ENCODE data around the gene MYO9B. TPM values are rescaled to one million over a fixed set of nuclear protein-coding genes. Genes with fewer than 3 reads are reported as not detected.
A peak's percentile ranks its signal among the peaks of the same experiment; 100 is the strongest.

MYO9B gene
- total and polyA plus RNA-seq, 2 of the 13 experiments (the other 11 are each of a cell fraction or from before 2014, with no cell fraction given), result 18.0 to 18.3 TPM

DNA sequence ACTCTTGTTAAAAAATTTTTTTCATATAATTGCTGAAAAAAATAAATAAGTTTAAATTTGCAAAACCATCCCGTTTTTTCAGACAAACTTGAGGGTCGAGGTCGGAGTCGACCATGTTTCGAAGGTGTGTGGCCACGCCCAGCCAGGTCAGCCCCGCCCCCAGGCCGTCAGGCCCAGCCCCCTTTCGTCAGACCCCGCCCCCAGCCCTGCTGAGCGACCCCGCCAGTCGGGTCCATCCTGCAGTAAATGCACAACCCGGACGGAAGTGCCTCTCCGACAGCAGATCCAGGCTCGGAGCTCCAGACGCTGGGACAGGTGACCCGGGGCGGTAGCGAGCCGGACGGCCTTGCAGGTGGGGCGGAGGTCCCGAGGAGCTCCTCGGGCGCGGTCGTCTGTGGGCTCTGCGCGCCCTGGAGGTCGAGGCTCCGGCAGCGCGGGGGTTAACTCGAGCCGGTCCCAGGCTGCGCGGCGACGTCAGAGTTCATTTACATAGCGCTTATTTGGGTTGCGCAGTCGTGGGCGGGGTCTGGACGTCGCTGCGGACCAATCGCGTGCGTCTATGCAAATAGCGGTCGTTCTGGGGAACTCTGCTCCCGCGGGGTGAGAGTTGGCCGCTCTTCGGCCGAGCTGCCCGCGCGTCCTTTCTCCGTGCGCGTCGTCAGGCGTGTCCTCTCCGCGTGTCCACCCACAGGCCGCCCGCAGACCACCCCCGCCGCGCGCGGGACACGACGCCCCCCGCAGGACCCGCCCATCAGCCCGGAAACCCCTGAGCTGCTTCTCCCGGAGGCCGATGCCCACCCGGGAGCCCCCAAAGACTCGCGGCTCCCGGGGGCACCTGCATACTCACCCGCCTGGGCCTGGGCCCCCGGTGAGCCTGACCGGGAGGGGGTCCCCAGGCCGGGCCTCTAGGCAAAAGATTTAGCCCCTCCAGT is 150.7 kb downstream of the MYO9B start, which contains the start of gene OCEL1 (continued):
- TF ChIP-seq, protein P1, sequence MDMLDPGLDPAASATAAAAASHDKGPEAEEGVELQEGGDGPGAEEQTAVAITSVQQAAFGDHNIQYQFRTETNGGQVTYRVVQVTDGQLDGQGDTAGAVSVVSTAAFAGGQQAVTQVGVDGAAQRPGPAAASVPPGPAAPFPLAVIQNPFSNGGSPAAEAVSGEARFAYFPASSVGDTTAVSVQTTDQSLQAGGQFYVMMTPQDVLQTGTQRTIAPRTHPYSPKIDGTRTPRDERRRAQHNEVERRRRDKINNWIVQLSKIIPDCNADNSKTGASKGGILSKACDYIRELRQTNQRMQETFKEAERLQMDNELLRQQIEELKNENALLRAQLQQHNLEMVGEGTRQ (IDR thresholded peaks at IDR 0.05; ENCODE audit: low read depth, low read length), result no peak
- TF ChIP-seq, protein P1 (CRISPR knock-in tag; IDR thresholded peaks at IDR 0.05; ENCODE audit: borderline replicate concordance), result no peak; the same call in 1 of the 2 replicates
- TF ChIP-seq, protein P2, sequence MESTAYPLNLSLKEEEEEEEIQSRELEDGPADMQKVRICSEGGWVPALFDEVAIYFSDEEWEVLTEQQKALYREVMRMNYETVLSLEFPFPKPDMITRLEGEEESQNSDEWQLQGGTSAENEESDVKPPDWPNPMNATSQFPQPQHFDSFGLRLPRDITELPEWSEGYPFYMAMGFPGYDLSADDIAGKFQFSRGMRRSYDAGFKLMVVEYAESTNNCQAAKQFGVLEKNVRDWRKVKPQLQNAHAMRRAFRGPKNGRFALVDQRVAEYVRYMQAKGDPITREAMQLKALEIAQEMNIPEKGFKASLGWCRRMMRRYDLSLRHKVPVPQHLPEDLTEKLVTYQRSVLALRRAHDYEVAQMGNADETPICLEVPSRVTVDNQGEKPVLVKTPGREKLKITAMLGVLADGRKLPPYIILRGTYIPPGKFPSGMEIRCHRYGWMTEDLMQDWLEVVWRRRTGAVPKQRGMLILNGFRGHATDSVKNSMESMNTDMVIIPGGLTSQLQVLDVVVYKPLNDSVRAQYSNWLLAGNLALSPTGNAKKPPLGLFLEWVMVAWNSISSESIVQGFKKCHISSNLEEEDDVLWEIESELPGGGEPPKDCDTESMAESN (CRISPR knock-in tag; conservative IDR thresholded peaks at IDR 0.05), result peak; percentile 68; the same call in 1 of the 2 replicates
- TF ChIP-seq, protein P3, sequence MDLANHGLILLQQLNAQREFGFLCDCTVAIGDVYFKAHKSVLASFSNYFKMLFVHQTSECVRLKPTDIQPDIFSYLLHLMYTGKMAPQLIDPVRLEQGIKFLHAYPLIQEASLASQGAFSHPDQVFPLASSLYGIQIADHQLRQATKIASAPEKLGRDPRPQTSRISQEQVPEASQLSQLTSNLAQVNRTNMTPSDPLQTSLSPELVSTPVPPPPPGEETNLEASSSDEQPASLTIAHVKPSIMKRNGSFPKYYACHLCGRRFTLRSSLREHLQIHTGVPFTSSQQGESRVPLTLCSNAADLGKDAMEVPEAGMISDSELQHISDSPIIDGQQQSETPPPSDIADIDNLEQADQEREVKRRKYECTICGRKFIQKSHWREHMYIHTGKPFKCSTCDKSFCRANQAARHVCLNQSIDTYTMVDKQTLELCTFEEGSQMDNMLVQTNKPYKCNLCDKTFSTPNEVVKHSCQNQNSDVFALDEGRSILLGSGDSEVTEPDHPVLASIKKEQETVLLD (CRISPR knock-in tag; IDR thresholded peaks at IDR 0.05; ENCODE audit: low read depth), result peak; percentile 50; the same call in 1 of the 2 replicates
- TF ChIP-seq, protein P4, sequence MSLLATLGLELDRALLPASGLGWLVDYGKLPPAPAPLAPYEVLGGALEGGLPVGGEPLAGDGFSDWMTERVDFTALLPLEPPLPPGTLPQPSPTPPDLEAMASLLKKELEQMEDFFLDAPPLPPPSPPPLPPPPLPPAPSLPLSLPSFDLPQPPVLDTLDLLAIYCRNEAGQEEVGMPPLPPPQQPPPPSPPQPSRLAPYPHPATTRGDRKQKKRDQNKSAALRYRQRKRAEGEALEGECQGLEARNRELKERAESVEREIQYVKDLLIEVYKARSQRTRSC (CRISPR knock-in tag; IDR thresholded peaks at IDR 0.05; ENCODE audit: low read depth), result no peak
- TF ChIP-seq, protein P5, sequence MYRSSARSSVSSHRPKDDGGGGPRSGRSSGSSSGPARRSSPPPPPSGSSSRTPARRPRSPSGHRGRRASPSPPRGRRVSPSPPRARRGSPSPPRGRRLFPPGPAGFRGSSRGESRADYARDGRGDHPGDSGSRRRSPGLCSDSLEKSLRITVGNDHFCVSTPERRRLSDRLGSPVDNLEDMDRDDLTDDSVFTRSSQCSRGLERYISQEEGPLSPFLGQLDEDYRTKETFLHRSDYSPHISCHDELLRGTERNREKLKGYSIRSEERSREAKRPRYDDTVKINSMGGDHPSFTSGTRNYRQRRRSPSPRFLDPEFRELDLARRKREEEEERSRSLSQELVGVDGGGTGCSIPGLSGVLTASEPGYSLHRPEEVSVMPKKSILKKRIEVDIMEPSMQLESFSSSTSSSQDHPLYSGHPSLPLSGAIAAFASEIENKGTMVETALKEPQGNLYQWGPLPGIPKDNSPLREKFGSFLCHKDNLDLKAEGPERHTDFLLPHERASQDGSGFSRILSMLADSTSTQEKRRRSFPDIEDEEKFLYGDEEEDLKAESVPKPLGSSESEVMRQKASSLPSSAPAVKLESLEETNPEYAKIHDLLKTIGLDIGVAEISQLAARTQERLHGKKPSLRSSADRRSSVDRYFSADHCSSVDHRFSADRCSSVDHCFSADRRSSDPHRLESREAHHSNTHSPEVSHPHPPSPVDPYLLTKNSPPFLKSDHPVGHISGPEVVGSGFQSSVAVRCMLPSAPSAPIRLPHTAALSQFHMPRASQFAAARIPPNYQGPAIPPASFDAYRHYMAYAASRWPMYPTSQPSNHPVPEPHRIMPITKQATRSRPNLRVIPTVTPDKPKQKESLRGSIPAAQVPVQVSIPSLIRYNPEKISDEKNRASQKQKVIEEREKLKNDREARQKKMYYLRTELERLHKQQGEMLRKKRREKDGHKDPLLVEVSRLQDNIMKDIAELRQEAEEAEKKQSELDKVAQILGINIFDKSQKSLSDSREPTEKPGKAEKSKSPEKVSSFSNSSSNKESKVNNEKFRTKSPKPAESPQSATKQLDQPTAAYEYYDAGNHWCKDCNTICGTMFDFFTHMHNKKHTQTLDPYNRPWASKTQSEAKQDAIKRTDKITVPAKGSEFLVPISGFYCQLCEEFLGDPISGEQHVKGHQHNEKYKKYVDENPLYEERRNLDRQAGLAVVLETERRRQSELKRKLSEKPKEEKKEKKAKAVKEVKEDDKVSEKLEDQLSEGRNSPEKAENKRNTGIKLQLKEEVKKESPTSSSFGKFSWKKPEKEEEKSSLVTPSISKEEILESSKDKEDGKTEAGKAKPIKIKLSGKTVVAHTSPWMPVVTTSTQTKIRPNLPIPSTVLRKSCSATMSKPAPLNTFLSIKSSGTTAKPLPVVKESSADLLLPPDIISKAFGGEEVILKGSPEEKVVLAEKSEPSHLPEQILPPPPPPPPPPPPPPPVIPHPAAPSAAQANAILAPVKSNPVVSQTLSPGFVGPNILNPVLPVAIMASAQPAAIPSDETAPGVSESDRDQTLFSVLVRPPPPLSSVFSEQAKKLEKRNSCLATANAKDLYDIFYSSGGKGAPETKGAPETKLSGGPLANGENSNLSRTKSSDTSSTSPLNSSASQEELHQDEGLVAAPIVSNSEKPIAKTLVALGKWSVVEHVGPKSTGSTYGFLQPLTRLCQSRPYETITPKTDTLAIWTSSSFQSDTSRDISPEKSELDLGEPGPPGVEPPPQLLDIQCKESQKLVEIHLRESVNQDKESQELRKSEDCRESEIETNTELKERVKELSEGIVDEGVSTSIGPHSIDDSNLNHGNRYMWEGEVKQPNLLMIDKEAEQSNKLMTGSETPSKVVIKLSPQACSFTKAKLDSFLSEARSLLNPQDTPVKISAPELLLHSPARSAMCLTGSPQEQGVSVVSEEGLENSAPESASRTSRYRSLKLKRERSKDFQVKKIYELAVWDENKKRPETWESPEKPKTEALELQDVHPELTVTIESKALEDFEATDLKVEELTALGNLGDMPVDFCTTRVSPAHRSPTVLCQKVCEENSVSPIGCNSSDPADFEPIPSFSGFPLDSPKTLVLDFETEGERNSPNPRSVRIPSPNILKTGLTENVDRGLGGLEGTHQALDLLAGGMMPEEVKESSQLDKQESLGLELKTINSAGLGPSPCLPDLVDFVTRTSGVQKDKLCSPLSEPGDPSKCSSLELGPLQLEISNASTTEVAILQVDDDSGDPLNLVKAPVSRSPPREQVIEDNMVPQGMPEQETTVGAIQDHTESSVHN (CRISPR knock-in tag; IDR thresholded peaks at IDR 0.05), result no peak
- TF ChIP-seq SRY (CRISPR knock-in tag; IDR thresholded peaks at IDR 0.05) (peak; percentile 68), TAF1 (CRISPR knock-in tag; IDR thresholded peaks at IDR 0.05) (peak; percentile 82), IKZF1 (IDR thresholded peaks at IDR 0.05) (no peak), GATAD2A (CRISPR knock-in tag; IDR thresholded peaks at IDR 0.05) (peak; percentile 64), RARA (CRISPR knock-in tag; IDR thresholded peaks at IDR 0.05) (peak; percentile 66; the same call in 1 of the 2 replicates), IRX3 (CRISPR knock-in tag; IDR thresholded peaks at IDR 0.05; ENCODE audit: borderline replicate concordance, low read depth) (no peak), ZNF576 (CRISPR knock-in tag; IDR thresholded peaks at IDR 0.05) (no peak)
